ENCODE results near the gene CSMD2. TPM values are rescaled to one million over a fixed set of nuclear protein-coding genes. Genes with fewer than 3 reads are reported as not detected.

Gene CSMD2
- total and polyA plus RNA-seq, 2 of the 8 experiments (the other 6 are each of a cell fraction or from before 2014, with no cell fraction given), result 7.0 to 14.7 TPM

- Histone ChIP-seq H4K5ac (ENCODE audit: insufficient read length, low read depth, low read length) (no peak overlapping the region), H3K27me3 (replicated peaks in 1 of 4; ENCODE audit: control insufficient read depth in 3 of 4, extremely low read depth in 1 of 4, insufficient read depth in 3 of 4, low read length in 3 of 4) (no peaks in the 10 kb centered on the region), H2BK5ac (ENCODE audit: low read depth, low read length) (no peak overlapping the region), H2BK15ac (ENCODE audit: low read length) (no peak overlapping the region), H3K56ac (replicated peaks; ENCODE audit: insufficient read length, low read depth, low read length) (no peak overlapping the region), H2BK120ac (replicated peaks; ENCODE audit: low read depth, low read length) (no peak overlapping the region), H4K91ac (replicated peaks; ENCODE audit: insufficient read length, low read length) (no peak overlapping the region), H2BK20ac (ENCODE audit: low read length) (no peak overlapping the region), H4K8ac (ENCODE audit: extremely low read depth, insufficient read depth, low read length) (no peak overlapping the region), H3K79me2 (ENCODE audit: control insufficient read depth in 1 of 2, insufficient read depth in 2 of 2, low read length in 2 of 2) (no peaks in the 10 kb centered on the region), H3K4ac (replicated peaks; ENCODE audit: insufficient read length, low read depth, low read length) (no peak overlapping the region), H2AK5ac (ENCODE audit: low read depth, low read length) (no peak overlapping the region), H3K18ac (ENCODE audit: extremely low read depth, low read length) (no peak overlapping the region), H3K4me1 (replicated peaks in 1 of 4; ENCODE audit: control insufficient read depth in 3 of 4, insufficient read depth in 4 of 4, low read length in 3 of 4) (no peaks in the 10 kb centered on the region), H3K23ac (ENCODE audit: insufficient read length) (no peak overlapping the region), H3K14ac (ENCODE audit: insufficient read length) (no peak overlapping the region), H3K4me2 (ENCODE audit: insufficient read depth in 1 of 2, low read depth in 2 of 2, low read length in 2 of 2) (no peak overlapping the region), H3K4me3 (ENCODE audit: extremely low read depth in 1 of 4, insufficient read depth in 2 of 4, low read depth in 3 of 4, low read length in 4 of 4) (no peak overlapping the region), H3K23me2 (ENCODE audit: low read depth, low read length) (no peaks in the 10 kb centered on the region), H3K9me3 (ENCODE audit: insufficient read depth in 2 of 2, low read depth in 1 of 2, low read length in 1 of 2) (no peaks in the 10 kb centered on the region), H3K79me1 (ENCODE audit: low read depth, low read length) (no peaks in the 10 kb centered on the region), H4K20me1 (replicated peaks in 1 of 2; ENCODE audit: control insufficient read depth in 1 of 2, insufficient read depth in 2 of 2, low read length in 2 of 2) (peaks cover 0 to 3% of the 10 kb centered on the region in 2 experiments), H2BK12ac (ENCODE audit: low read depth, low read length) (no peak overlapping the region), H3K36me3 (ENCODE audit: control insufficient read depth in 2 of 4, insufficient read depth in 4 of 4, low read length in 3 of 4) (peaks cover 0 to 4% (median 2%) of the 10 kb centered on the region in 4 experiments; a peak in 2 of 8 replicates), H3K9ac (replicated peaks in 1 of 4; ENCODE audit: extremely low read depth in 1 of 4, low read depth in 3 of 4, low read length in 3 of 4) (no peak overlapping the region), H3K27ac (ENCODE audit: low read depth, low read length) (no peak overlapping the region), H2AFZ (ENCODE audit: low read length) (no peak overlapping the region)
- ChIA-PET CTCF (ENCODE audit: partially characterized antibody) (no interaction called here), POLR2A (ENCODE audit: partially characterized antibody) (no interaction called here)
- FAIRE-seq, result no peak
- 82% methylated on average over 1 of the region's 1 CpG; no CpG with 5 or more reads in 1 of the 2 experiments for WGBS, 2 experiments (ENCODE audit: extremely low coverage in 1 of 2, insufficient coverage in 1 of 2, insufficient read length in 1 of 2, insufficient replicate concordance in 2 of 2, low coverage in 1 of 2, low lambda C conversion rate in 2 of 2, missing lambda C conversion rate in 1 of 2)
- DNase-seq (ENCODE audit: low read depth in 1 of 2, low spot score in 2 of 2), result no peak
- TF ChIP-seq JUND (IDR thresholded peaks at IDR 0.05; ENCODE audit: low read length) (no peak), TAF1 (IDR thresholded peaks at IDR 0.05; ENCODE audit: low read depth, low read length) (no peak), PHF8 (conservative IDR thresholded peaks at IDR 0.05; ENCODE audit: low read depth, low read length) (no peak), RAD21 (IDR thresholded peaks at IDR 0.05 in 1 of 2, conservative IDR thresholded peaks at IDR 0.05 in 1 of 2; ENCODE audit: low read depth in 2 of 2, low read length in 2 of 2) (no peak), TAF7 (optimal IDR thresholded peaks at IDR 0.05; ENCODE audit: borderline replicate concordance, low read depth, low read length) (no peak), RBBP5 (IDR thresholded peaks at IDR 0.05; ENCODE audit: borderline replicate concordance, low read depth, low read length) (no peak), CEBPB (IDR thresholded peaks at IDR 0.05; ENCODE audit: low read depth, low read length) (no peak), MAX (IDR thresholded peaks at IDR 0.05) (no peak), CTCF (IDR thresholded peaks at IDR 0.05; ENCODE audit: control extremely low read depth in 1 of 3, insufficient read depth in 1 of 3, low read depth in 1 of 3, low read length in 3 of 3) (no peak)
These were observed 635.1 kb downstream of the CSMD2 start for GRCh38 chr1:33529957-33530356.
